HG02885 (cell line): ENCODE measurements around the gene COG5.
A peak's percentile ranks its signal among the peaks of the same experiment; 100 is the strongest.
"Not testable (repeated sequence)": the region's sequence is repeated elsewhere in the genome, so short reads cannot be mapped to it uniquely, and the experiment has no call there.

ENCODE experiments used
- ATAC-seq: cut with Tn5 transposase; IDR thresholded peaks from one replicate; pipeline ENCODE4 v1.9.1; 2021; ENCODE audit warnings: mild to moderate bottlenecking; ENCODE audit not compliant: unreplicated experiment, poor library complexity

COG5 gene

DNA sequence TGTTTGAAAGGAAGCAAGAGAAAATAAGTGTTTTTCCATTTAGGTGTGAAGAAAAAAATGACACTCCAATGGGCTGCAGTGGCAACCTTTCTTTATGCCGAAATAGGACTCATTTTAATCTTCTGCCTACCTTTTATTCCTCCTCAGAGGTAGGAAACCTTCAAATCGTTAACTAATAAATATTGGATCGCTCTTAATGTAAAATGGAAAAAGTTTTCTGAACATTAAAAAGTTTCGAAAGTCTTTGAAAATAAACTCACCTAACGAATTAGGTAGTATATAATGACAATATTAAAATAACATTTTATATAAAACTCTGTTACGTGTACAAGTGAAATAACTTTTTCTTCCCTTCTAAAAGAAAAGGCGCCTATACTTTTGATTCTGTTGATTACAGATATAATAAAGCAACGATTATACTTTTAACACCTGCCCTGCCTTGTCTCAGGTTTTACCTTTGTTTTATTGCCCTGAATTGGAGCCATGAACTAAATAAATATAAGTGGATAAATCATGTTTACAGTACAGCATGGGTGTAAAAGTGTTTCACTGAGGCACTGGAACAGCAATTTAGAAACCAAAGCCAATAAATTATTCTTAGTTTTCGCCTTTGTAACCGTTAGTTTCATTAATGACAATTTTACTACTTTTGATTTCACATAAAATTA lies 17.1 kb upstream of the COG5 start:
- no peak for ATAC-seq

DNA sequence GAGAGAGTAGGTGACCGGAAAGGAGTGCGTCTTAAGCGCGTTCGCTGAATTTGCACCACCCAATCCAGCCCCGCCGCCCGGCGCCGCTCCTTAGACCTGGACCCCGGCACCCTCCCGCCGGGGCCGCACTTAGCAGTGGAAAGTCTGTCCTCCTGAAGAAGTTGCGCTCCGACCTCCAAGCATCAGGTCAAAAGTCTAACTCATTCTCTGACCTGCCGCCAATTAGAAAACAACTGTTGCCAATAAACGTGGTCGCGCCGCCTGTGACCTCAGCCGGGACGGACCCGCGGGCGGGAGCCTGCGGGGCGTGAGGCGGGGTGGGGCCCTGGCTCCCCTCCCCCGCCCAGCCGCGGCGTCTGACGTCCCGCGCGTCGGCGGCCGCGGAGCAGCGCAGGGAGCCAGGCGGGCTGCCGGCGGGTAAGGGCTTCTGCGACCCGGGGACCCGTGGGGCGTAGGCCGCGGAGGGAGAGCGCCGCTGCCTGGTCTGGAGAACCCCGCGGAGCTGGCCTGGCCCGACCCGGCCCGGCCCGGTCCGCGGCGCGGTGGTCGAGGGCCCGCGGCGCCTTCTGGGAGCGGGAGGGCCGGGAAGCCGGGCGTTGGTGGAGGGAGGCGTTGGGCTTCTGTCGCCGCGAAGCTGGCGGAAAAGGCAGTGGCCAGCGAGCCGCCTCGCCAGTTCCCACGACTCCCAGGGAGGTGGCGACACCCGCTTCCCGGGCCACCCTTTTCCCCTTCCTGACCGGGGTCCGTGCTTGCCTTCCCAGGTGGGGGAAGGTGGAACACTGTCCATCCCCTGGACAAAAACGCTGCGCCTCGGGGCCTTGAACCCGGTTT lies 16.4 kb upstream of the COG5 start, which contains the start of gene BCAP29:
TSS of gene BCAP29 (plus strand) at position 362 of the 831 bp plus-strand sequence. CDS start 527 bp downstream, outside the sequence.
- ATAC-seq = peak; percentile 93

DNA sequence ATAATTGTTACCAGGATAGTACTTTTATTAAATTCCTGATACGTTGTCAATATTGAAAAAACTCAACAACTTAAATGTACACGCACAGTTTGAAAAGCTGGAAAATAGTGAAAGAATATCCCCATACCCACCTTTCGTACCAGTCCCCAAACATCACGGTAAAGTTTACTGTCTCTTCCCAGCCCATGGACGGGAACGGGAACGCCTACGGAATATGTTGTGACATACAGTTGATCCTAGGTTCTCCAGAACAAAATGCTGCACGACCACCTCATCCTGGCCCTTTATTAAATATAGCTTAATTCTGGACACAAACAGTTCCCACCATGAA lies 15.8 kb upstream of the COG5 start:
- ATAC-seq = no peak

DNA sequence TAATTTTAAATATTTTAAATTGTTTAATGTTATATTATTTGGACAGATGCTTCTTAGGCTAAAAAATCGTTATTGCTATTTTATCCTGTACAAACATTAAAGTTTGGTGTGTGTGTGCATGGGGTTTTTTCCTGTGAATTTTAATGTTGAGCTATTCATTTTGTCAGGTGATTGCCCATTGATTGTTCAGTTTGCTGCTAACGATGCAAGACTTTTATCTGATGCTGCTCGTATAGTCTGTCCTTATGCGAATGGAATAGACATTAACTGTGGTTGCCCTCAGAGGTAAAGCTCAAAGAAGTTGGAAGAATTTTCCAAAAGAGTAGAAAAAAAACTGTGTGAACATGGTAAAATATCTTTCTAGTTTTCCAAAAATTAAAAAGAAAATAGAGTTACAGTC lies 9.8 kb upstream of the COG5 start:
- no peak for ATAC-seq

DNA sequence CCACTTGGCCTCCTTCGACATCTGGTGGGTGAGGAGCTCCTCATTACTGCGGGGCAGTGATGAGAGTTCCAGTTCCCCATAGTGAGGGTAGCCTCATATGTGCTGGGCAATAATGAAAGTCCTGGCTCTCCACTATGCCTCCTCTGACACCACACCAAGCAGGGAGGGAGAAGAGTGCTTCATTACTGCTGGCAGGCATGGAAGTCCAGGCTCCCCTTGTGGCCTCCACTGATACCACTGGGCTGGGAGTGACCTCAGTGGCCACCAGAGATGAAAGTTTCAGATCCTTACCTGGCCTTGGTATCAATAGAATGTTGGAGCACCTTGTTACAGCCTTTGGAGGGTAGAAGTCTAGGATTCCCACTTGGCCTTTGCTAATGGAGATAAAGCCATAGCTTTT lies 6.6 kb upstream of the COG5 start:
- ATAC-seq = no peak

DNA sequence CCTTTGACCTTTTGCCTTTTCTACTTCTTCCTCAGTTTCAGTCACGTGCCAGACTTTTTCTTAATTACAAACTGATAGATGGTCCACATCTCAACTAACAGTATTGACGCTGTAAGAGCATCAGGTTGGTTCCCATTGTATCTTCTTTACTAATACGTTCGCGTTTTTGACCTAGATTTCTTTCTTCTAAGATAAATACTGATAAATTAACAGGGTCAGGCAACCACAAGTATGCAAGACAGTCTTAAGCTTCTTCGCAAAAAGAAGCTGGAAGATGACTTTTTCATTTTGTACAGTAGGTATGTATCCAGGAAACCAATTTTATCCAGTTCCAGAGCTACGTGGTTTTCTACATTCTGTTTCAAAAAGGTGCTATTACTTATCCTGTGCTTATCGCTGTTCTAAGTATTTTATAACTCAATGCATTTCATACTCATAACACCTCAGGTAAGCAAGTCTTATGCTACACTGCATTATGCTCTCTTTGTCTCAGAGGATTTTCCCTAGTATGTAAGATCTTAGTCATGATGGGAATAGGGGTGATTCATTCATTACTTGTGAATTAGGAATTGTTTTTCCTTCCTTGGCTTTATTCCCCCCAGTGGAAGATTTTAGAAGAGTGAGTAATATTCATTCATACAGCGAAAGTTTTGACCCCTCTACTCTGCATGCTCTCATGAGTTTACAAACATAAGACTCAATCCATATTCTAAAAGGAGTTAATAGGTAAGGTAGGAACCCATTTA lies 1.0 kb upstream of the COG5 start:
- ATAC-seq = no peak

DNA sequence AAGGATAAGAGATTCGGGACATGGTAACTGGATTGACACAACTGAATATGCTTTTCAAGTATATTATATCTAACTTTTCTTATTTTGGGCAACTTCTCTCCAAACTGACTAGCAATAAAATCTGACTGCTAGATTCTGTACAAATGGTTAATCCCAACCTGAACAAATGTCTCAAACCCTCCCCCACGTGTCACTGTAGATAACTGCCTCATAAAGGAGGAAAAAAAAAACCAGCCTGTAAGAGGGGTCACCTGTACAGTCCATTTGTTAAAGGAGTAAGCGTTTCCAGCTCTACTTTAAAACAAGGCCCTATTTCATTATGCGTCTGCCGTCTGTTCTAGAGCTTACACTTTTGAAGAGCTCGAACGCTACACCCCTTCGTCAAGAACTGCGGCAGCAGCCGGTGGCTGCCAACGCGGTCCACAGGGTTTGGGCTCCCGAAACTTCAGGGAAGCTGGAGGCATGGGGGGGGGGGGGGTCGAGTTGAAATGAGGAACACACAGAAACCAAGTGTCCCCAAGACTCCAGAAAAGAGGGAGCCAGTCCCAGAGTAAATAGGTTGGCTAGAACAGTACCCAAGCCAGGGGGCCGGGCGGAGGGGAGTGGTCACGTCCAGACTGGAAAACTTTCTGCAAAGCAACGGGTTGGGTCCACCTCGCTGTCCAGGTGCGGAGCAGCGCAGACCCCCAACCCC lies 492 bp downstream of the COG5 start:
- ATAC-seq = peak; percentile 60

DNA sequence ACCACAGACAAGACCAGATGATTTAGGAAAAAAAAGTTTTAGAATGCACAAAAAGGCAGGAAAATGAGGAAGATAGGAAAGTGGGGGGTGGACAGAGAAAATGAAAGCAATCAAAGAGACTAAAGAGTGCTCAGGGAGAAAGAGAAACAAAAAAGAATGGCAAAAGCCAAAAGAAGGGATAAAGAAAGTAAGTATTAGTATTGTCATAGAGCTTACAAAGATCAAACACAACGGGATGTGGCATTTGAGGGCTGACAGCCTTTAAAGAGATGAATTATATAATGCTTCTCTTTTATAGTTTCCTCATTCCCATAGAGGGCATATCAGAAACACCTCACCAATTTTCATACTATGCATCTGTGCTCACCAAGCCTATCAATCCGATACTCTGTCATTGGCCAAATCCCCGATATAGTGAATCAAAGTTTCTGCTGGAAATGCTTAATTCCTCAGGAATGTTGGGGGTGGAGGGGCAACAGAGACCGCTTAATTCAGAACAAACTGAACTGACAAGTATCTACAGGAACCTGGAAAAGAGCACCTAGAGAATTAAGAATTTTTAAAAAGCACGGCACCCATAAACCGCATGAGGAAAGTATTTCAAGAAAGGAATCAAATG lies 2.7 kb downstream of the COG5 start:
- ATAC-seq = no peak

DNA sequence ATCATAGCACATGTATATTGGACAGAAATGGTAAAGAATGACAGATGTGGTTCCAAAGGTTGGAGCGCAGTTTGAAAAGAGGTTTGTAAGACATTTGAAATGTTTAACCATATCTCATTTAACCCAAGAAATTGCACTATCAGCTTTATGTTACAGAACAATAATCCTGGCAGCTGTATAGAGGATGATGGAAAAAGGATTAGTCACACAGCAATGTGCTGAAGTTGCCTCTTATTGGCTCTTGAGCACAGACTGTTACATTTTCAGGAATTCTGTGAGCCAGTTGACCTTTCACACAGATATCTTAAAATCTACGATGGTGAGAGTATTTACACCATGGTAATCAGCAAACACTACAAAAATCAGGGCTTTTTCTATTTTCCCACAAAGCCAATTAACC lies 3.9 kb downstream of the COG5 start:
- ATAC-seq = no peak

DNA sequence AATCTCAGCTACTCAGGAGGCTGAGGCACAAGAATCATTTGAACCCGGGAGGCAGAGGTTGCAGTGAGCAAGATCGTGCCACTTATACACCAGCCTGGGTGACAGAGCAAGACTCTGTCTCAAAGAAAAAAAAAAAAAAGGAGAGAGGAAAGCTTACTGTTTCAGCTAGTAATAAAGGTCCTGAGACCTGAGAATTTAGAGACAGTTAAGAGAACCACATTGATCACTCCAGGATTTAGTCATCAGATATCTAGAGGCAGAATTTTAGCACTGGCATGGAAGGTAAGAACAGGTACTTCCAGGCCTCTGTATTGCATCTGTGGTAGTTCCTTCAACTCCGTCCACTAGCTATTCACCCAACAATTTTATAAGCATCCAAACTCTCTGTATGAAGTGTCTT lies 7.8 kb downstream of the COG5 start:
- ATAC-seq = no peak

DNA sequence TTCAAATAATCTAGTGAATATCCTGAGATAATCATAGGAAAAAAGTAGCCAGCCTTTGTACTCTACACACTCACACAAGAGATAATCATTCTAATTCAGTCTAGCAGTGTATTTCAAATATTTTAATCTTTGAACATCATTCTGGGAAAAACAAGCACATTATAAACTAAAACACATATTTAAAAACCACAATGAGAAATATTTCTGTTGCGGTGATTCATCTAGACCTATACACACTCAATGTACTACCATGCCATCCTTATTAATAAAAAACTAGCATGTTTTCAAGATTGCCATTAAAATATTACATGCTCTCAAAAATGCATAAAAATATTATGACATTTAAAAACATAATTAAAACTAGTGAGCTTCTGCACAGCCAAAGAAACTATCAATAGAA lies 11.8 kb downstream of the COG5 start:
- no peak for ATAC-seq

DNA sequence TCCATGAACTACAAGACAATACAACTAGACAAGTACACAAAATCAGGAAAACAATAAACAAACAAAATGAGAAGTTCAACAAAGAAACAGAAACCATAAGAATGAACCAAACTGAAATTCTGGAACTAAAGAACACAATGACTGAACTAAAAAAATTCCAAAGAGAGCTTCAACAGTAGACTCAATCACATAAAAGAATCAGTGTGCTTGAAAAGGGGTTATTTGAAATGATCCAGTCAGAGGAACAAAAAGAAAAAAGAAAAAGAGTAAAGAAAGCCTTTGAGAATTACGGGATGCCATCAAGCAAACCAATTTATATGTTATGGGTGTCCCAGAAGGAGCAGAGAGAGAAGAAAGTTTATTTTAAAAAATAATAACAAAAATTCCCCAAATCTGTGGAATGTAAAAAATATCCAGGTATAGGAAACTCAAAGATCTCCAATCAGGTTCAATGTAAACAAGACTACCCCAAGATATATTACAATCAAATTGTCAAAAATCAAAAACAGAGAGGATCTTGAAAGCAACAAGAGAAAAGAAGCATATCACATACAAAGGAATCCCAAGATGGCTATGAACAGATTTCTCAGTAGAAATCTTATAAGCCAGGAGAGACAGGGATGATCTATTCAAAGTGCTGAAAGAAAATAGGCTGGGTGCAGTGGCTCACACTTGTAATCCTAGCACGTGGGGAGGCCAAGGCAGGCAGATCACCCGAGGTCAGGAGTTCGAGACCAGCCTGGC lies 18.7 kb downstream of the COG5 start:
- ATAC-seq = no peak

DNA sequence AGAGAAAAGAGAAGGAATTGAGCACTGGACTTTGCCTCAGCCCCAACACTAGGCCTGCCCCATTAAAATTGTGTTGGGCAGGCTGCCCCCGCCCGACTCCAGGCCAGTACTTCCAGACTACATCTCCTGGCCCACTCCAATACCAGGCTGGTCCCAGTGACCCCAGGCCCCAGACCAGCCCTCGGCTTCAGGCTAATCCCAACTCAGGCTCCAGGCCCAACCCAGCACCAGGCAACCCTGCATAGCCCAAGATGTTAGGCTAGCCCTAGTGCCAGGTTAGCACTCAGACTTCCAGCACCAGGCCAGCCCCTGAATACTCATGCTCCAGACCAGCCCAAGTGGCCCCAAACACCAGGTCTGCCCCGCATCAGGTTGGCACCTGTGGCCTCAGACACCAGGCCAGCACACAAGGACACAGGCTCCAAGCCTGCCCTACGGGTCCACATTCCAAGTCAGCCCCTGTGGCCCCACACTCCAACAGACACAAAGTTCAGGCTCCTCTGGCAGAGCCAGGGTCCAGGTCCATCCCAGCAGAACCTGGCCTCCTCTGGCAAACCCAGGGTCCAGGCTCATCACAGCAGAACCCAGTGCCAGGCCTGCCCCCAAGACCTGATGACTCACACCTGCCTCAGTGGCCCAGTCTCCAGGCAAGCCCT lies 20.3 kb downstream of the COG5 start:
- no peak for ATAC-seq

DNA sequence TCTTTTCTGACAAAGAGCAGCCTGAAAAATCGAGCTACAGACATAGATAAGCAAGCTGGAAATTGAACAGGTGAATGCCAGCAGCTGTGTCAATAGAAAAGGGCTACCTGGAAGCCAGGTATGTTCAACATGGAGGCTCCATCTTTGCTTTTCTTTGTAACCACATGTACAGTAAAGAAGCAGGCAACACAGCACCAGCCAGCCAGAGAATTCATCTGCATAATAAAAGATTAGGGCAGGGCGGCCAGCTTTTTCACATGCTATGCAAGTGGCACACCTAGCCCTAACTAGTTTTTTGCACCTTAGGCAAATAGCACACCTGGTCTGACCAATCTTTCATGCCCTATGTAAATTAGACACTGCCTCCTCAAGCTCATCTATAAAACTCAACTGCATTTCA lies 25.7 kb downstream of the COG5 start:
- ATAC-seq = no peak

DNA sequence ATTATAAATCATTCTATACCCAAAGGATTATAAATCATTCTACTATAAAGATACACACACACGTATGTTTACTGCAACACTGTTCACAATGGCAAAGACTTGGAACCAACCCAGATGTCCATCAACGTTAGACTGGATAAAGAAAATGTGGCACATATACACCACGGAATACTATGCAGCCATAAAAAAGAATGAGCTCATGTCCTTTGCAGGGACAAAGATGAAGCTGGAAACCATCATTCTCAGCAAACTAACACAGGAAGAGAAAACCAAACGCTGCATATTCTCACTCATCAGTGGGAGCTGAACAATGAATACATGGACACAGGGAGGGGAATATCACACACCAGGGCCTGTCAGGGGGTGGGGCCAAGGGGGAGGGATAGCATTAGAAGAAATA lies 26.5 kb downstream of the COG5 start:
- not testable (repeated sequence) for ATAC-seq

DNA sequence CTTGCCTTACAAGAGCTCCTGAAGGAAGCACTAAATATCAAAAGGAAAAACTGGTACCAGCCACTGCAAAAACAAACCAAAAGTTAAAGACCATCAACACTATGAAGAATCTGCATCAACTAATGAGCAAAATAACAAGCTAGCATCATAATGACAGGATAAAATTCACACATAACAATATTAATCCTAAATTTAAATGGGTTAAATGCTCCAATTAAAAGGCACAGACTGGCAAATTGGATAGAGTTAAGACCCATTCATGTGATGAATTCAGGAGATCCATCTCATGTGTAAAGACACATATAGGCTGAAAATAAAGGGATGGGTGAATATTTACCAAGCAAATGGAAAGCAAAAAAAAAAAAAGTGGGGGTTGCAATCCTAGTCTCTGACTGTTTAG lies 29.6 kb downstream of the COG5 start:
- ATAC-seq = no peak

DNA sequence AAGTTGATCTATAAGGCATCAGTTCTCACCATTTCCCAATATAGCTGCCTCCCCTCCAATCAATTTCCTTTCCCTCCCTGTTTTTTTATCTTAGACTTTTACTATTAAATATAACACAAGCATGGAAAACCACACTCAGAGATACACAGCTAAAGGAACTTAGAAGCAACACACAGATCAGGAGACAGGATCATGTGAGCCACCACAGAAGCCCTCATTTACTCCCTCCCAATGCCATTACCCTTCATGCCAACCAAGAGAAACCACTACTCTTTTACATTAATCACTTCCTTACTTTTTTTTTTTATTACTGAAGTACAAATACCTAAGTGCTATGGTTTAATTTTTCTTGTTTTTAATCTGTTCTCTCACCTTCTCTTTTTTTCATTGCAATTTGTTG lies 33.0 kb downstream of the COG5 start:
- no peak for ATAC-seq

DNA sequence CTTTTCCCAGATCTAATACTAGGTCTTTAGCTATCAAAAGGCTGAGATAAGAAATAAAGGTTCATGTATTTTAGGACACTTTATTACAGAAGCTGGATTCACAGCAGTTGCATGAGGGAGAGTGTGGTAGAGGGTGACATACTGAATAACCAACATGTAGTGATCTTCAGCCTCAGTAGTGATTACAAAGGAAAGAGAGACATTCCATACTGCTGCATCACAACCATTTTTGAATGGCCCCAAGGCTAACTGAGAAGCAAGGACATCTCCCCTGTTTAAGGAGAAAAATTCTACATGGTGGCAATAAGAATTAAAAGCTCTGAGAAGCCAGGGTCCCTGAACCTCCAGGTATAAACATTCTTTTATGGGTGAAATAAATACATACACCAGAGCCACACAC lies 35.3 kb downstream of the COG5 start:
- ATAC-seq = no peak

DNA sequence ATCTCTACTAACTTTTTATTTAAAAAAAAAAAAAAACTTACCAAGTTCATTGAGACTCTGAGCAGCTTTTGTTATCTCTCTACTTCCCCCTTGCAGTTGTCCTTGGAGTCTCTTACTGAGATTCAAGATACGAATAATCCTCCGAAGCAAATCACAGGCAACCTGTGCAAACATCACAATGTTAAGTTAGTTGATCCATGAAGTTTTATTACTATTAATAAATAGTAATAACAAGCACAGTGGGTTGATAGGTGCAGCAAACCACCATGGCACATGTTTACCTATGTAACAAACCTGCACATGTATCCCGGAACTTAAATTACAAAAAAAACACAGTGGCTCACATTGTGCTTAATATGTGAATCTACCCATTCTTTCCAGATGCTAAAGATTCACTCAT lies 36.5 kb downstream of the COG5 start:
- ATAC-seq = no peak
